Hepatocyte (in vitro differentiated cells): Measurements from ENCODE around the gene TP73.

ENCODE experiments used
- EZH2 ChIP-seq: fragments of 200-600 bp; sonication (generic); IDR thresholded peaks from 2 replicates; pipeline ENCODE4 v1.6.1; 2016; ENCODE audit warnings: antibody characterized with exemption, mild to moderate bottlenecking, borderline replicate concordance
- TF ChIP-seq, protein P1 (sequence below): fragments of 200-600 bp; sonication (generic); IDR thresholded peaks from 2 replicates; pipeline ENCODE4 v1.5.1; 2016; ENCODE audit warnings: antibody characterized with exemption, mild to moderate bottlenecking; ENCODE audit not compliant: poor library complexity

DNA sequence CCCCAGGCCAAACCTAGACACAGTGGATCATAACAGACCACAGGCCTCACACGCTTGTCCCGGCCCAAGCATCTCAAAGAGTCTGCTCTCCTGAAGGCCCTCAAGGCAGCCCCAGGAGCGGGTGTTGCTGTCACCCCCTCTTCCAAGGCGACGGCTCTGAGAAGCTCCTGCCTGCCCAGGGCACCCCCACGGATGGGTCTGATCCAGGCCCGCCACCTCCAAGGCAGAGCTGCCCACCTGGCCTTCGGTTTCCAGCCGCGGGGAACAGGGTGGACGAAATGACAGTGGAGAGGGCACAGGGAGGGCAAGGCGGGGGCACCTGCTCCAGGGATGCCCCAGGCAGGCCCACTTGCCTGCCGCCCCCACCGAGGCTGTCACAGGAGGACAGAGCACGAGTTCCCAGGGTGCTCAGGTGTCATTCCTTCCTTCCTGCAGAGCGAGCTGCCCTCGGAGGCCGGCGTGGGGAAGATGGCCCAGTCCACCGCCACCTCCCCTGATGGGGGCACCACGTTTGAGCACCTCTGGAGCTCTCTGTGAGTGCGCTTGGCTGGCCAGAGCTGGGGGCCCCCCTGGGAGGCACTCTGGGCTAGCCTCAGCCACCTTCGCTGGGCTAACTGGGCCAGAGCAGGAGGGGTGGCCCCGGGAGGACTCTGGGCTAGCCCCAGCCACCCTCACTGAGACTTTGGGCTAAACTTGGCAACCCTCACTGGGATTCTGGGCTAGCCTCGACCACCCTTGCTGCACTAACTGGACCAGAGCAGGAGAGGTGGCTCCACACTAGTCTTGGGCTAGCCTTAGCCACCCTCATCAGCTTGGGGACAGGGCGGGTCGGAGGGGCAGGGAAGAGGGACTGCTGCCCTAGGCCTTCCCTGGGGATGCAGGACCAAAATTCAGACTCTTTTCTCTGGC, 29.8 kb downstream of the TP73 start:
- TF ChIP-seq, protein P1, sequence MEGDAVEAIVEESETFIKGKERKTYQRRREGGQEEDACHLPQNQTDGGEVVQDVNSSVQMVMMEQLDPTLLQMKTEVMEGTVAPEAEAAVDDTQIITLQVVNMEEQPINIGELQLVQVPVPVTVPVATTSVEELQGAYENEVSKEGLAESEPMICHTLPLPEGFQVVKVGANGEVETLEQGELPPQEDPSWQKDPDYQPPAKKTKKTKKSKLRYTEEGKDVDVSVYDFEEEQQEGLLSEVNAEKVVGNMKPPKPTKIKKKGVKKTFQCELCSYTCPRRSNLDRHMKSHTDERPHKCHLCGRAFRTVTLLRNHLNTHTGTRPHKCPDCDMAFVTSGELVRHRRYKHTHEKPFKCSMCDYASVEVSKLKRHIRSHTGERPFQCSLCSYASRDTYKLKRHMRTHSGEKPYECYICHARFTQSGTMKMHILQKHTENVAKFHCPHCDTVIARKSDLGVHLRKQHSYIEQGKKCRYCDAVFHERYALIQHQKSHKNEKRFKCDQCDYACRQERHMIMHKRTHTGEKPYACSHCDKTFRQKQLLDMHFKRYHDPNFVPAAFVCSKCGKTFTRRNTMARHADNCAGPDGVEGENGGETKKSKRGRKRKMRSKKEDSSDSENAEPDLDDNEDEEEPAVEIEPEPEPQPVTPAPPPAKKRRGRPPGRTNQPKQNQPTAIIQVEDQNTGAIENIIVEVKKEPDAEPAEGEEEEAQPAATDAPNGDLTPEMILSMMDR: no peak
- TF ChIP-seq EZH2: no peak
